DMS 273 treated with DMSO at 0.1 percent for 48 hours (cell line): ENCODE measurements around the gene NPIPA1.
"Not testable (repeated sequence)": the region's sequence is repeated elsewhere in the genome, so short reads cannot be mapped to it uniquely, and the experiment has no call there.

Experiments used
- DNase-seq: peaks from one replicate; lab custom pipeline; 2025; lab: John Stamatoyannopoulos, UW

Gene NPIPA1

DNA sequence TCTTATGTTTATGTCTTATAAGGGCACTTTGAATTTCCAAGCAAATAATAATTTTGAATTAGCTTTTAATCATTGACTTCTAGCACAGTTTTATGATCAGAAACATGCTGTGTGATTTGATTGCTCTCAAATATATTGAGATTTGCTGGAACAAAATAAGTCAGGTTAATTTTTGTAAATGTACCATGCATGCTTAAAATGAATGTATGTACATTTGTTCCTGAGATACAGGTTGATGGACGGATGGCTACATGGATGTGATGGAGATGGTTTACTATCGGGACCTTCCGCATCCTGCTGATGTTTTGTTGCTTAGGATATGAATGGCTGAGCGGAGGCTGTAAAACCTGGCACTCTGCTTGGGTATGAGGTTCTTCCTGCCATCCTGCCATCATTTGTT lies at the start of gene NPIPA1:
NPIPA1 (plus strand) TSS at position 301 of the 400 bp plus-strand sequence; CDS start at position 301, 0 bp downstream.
- DNase-seq, result not testable (repeated sequence)

DNA sequence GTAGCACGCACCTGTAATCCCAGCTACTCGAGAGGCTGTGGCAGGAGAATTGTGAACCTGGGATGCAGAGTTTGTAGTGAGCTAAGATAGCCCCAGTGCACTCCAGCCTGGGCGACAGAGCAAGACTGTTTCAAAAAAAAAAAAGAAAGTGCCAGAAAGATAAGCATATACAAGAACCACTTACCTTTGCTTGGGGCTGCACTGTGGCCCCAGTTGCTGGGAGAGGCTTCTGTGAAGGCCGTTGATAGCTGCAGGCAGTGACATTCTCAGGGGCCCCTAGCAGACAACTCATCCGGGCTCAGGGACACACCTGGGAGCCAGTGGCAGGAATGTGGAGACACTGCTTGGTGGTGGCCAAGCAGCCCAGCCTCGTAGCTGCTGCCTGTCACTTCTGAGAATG lies 45.1 kb upstream of the NPIPA1 start:
- not testable (repeated sequence) for DNase-seq

DNA sequence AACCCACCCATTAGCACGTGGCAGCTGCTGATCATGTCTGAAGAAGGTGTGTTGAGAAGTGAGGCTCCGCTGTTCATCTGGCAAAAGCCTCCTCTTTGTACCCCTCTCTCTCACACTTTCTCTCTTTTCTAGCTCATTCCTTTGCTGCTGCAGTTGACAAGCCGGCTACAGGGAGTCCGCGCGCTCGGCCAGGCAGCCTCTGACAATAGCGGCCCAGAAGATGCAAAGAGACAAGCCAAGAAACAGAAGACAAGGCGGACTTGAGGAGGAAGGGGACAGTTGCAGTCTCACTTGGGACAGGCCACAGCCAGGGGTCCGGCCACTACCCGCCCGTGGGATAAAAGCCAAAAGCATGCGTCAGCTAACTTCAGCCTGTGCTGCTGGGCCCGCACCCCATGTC lies 41.9 kb upstream of the NPIPA1 start:
- not testable (repeated sequence) for DNase-seq

DNA sequence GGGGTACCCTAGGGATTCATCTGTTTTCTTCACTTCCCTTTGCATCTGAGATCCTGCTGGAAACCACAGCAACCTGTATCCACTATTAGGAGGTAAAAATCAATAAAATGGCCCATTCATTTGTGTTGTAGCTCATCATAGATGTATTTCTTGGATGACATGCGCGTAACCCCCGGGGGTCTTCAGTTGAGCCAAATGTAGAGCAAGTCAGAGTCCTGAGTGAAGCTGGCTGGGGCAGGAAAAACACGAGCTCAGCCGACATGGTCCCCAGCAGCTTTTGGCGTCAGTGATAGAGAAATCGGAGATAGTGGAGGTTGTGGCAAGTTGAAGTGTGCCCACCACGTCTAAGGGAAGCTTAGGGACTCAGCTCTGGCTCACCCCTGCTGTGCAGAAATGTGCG lies 41.2 kb upstream of the NPIPA1 start:
- not testable (repeated sequence) for DNase-seq

DNA sequence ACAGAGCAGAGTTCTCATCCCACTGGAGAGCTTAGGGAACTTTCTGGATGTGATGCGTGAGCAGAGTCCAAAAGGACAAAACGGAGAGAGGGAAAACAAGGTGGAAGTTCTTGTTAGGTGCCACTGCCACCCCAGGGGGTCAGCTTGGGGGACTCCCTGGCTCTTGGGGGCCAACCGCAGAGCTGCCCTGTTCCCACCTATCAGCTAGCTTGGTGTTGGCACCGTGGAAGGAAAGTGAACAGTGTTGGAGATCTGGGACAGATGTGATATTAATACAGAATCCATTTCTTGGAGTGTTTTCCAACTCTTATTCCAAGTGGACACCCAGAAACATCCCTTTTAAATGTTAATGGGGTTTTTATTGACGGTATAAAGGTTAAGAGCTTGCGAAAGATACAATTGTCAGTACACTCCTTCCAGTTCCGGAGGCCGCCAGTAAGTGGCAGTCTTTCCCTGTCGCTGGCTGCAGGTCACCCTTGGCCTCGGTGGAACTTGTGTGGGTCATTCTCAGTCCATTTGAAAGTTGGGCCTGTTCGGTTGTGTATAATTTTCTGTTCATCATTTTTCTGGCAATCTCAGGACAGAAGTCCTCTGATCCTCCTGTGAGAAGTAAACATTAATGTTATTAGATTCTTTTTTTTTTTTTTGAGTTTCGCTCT lies 40.1 kb upstream of the NPIPA1 start:
- not testable (repeated sequence) for DNase-seq

DNA sequence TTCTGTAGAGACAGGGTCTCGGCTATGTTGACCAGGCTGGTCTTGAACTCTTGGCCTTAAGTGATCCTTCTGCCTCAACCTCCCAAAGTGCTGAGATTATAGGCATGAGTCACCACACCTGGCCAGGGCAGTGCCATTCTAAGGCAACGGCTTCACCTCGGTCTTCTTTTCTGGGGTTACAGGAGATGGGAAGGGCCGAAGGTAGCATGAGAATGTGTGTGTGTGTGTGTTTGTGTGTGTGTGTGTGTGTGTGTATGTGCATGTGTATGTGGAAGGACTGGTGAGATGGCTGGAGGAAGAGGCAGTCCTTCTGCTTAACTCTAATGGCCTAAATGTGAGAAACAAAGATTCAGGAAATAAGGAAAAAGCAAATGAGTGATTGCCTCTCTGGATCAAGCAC lies 39.1 kb upstream of the NPIPA1 start:
- not testable (repeated sequence) for DNase-seq

DNA sequence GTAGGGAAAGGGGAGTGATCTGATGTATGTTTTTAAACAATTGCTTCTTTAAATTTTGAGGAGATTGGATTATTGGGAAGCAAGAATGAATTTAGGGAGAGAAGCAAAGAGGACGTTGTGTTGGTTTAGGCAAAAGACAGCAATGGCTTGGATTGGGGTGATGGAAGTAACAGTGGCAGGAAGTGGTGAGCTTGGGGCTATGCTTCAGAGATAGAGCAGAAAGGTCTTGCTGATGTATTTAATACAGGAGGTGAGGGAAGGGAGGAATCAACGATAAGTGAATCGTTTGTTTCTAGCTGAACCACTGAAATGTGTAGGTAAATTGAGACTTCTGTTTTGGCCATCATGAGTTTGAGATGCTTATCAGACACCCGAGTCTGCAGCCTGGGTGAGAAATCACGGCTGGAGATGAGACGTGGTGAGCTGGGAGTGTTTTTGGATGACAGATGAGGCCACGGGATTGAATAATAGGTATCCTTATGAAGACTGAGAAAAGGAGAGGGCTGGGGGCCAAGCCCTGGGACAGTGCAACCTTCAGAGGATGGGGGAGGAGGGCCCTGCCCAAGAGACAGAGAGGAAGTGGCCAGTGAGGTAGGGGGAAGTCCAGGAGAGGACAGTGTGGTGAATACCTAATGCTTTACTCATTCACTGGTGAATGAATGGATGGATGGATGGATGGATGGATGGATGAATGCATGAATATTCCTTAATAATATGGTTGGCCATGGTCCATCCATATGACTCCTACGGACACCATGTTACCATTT lies 33.9 kb upstream of the NPIPA1 start:
- not testable (repeated sequence) for DNase-seq

DNA sequence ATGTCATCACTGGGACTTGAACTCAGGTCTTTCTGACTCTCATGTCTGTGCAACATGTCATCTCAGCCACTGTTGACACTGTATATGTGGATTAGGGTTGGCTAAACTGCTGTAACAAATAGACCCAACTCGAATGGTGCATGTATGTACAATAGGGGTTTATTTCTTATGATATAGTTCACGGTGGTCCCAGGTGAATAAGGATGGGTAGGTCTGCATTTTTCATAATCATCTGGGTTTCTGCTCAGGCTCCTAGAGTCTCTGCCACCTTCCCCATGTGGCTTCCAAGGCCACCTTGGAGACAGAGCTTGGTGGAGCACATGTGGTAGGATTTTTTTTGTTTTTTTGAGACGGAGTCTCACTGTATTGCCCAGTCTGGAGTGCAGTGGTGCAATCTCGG lies 27.5 kb upstream of the NPIPA1 start:
- not testable (repeated sequence) for DNase-seq

DNA sequence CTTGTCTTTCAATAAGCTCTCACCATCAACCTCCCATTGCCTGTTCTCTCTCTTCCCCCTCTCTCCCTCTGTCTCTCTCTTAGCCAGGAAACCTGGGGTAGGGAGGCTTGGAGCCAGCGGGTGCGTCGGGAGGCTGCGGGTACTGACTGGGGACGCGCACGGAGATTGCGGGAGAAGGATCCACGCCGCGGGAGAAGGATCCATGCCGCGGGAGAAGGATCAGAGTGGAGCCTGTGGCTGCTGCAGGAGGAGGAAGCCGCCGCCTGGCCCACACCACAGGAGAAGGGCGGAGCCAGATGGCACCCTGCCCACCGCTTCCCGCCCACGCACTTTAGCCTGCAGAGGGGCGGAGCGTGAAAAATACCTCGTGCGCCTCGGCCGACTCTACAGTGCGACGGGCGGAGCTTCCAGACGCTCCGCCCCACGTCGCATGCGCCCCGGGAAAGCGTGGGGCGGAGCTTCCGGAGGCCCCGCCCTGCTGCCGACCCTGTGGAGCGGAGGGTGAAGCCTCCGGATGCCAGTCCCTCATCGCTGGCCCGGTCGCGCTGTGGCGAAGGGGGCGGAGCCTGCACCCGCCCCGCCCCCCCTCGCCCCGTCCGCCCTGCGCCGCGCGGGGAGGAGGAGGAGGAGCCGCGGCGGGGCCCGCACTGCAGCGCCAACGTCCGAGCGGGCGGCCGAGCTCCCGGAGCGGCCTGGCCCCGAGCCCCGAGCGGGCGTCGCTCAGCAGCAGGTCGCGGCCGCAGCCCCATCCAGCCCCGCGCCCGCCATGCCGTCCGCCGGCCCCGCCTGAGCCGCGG lies 26.2 kb upstream of the NPIPA1 start:
- not testable (repeated sequence) for DNase-seq

DNA sequence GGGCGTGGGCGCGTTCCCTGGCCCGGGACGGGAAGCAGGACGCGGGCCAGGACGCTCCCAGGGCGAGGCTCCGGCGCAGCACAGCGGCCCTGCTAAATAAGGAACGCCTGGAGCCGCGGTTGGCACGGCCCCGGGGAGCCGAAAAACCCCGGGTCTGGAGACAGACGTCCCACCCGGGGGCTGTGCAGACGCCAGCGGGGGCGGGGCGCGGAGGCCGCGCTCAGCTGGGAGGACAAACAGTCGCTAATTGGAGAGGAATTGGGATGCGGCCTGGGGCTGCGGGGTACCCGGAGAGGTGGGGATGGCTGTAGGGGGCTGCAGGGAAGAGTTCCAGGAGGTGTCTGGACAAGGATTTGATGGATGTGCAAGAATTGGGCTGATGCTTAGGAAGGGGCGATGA lies 25.3 kb upstream of the NPIPA1 start:
- DNase-seq, result not testable (repeated sequence)

DNA sequence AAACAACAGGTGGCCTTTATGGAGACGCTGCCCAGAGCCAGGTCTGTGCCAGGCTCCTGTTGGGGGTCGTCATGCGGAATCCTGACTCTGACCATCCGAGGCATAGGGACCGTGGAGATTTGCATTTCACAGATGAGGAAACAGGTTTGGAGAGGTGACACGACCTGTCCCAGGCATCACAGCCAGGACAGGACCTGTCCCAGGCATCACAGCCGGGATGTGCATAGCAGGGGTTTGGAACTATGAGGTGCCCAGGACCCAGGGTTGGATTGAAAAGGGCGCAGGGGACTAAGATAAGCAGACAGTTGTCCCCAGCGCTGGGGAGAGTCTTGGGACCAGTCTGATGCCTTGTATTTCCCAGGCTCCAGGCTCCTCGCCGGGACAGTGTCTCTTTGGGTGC lies 24.7 kb upstream of the NPIPA1 start:
- not testable (repeated sequence) for DNase-seq

DNA sequence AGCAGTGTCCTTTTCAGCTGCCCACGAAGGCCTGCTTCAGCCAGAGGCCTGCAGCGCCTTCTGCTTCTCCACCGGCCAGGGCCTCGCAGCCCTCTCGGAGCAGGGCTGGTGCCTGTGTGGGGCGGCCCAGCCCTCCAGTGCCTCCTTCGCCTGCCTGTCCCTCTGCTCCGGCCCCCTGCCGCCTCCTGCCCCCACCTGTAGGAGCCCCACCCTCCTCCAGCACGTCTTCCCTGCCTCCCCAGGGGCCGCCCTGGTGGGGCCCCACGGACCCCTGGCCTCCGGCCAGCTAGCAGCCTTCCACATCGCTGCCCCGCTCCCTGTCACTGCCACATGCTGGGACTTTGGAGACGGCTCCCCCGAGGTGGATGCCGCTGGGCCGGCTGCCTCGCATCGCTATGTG lies 18.7 kb upstream of the NPIPA1 start:
- DNase-seq, result not testable (repeated sequence)

DNA sequence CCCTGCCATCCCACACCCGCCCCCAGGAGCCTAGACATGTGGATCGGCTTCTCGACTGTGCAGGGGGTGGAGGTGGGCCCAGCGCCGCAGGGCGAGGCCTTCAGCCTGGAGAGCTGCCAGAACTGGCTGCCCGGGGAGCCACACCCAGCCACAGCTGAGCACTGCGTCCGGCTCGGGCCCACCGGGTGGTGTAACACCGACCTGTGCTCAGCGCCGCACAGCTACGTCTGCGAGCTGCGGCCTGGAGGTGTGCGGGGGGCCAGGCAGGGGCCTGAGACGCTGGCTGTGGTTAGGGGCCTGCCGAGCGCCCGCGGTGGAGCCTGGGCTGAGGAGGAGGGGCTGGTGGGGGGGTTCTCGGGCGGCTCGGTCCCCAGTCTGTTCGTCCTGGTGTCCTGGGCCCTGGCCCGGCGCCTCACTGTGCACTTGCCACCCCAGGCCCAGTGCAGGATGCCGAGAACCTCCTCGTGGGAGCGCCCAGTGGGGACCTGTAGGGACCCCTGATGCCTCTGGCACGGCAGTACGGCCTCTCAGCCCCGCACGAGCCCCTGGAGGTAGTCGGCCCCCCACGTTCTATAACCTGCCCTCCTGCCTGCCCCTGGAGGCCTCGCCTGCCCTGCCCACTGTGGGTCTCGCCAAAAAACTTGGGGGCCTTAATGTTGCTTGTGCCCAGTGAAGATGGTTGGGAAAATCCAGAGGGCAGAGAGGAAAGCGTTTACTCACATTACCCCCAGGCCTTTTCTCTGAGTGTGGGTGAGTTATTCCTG lies 17.2 kb upstream of the NPIPA1 start:
- not testable (repeated sequence) for DNase-seq

DNA sequence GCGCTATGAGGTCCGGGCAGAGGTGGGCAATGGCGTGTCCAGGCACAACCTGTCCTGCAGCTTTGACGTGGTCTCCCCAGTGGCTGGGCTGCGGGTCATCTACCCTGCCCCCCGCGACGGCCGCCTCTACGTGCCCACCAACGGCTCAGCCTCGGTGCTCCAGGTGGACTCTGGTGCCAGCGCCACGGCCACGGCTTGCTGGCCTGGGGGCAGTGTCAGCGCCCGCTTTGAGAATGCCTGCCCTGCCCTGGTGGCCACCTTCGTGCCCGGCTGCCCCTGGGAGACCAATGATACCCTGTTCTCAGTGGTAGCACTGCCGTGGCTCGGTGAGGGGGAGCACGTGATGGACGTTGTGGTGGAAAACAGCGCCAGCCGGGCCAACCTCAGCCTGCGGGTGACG lies 15.0 kb upstream of the NPIPA1 start:
- DNase-seq, result not testable (repeated sequence)

DNA sequence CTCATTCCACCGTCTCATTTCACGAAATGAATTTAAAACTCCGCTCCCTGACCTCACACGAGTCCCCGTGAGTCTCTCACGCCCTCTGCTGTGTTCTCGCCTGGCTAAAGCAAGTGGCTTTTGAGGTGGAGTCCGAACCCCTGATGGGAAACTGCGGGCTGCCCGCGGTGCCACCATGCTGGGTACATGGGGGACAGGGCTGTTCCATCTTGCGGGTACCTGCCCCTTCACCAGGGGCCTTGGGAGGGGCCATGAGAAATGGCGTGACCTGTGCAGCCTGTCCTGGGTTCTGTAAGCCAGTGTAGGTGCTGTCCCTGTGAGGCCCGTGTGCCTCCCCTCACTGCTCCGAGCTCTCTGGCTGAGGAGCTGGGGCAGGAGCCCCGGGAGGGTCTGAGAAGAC lies 14.3 kb upstream of the NPIPA1 start:
- DNase-seq, result not testable (repeated sequence)

DNA sequence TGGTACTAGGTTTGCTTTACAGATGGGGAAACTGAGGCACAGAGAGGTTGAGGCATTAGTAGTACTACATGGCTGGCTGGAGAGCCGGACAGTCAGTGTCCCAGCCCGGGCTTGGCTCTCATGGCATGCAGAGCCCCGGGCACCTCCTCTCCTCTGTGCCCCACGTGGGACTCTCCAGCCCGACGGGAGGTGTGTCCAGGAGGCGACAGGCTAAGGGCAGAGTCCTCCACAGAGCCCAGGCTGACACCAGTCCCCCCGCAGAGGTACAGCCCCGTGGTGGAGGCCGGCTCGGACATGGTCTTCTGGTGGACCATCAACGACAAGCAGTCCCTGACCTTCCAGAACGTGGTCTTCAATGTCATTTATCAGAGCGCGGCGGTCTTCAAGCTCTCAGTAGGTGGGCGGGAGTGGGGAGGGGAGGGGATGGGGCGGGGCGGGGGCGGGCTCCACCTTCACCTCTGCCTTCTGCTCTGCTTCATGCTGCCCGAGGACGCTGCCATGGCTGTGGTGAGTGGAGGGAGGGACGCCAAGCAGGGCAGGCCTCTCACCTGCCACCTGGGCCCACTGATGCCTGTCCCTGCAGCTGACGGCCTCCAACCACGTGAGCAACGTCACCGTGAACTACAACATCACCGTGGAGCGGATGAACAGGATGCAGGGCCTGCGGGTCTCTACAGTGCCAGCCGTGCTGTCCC lies 13.7 kb upstream of the NPIPA1 start:
- not testable (repeated sequence) for DNase-seq

DNA sequence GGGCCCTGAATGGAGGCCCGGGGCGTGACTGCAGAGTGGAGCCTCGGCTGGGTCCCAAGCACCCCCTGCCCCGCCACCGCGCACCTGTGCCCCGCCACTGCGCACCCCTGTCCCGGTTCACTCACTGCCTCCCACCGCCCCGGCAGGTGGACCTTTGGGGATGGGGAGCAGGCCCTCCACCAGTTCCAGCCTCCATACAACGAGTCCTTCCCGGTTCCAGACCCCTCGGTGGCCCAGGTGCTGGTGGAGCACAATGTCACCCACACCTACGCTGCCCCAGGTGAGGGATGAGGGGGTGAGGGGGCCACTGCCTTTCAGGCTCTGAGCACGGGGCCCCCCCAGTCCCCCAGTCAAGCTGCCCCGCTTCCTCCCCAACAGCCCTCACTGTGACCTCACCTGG lies 12.9 kb upstream of the NPIPA1 start:
- DNase-seq, result not testable (repeated sequence)

DNA sequence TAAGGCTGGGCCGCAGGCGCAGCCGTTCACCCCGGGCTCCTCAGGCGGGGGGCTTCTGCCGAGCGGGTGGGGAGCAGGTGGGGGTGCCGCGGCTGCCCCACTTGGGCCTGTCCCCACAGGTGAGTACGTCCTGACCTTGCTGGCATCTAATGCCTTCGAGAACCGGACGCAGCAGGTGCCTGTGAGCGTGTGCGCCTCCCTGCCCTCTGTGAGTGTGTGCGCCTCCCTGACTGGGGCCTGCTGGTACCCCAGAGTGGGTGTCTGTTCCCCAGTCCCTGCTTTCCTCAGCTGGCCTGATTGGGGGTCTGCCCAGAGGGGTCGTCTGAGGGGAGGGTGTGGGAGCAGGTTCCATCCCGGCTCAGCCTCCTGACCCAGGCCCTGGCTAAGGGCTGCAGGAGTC lies 12.3 kb upstream of the NPIPA1 start:
- not testable (repeated sequence) for DNase-seq

DNA sequence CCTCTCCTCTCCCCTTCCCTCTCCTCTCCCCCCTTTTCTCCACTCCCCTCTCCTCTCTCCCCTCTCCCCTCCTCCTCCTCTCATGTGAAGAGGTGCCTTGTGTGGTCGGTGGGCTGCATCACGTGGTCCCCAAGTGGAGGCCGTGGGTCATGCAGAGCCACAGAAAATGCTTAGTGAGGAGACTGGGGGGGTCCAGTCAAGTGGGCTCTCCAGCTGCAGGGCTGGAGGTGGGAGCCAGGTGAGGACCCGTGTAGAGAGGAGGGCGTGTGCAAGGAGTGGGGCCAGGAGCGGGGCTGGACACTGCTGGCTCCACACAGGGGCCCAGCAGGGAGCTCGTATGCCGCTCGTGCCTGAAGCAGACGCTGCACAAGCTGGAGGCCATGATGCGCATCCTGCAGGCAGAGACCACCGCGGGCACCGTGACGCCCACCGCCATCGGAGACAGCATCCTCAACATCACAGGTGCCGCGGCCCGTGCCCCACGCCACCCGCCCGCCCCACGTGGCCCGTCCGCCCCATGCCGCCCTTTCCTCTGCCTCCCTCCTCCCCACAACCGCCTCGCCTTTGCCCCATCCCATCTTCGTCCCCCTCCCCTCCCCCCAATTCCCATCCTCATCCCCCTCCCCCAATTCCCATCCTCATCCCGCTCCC lies 9.1 kb upstream of the NPIPA1 start:
- DNase-seq, result not testable (repeated sequence)

DNA sequence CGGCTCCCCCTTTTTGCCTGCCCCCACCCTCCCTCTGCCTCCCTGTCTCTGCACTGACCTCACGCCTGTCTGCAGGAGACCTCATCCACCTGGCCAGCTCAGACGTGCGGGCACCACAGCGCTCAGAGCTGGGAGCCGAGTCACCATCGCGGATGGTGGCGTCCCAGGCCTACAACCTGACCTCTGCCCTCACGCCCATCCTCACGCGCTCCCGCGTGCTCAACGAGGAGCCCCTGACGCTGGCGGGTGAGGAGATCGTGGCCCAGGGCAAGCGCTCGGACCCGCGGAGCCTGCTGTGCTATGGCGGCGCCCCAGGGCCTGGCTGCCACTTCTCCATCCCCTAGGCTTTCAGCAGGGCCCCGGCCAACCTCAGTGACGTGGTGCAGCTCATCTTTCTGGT lies 8.1 kb upstream of the NPIPA1 start:
- not testable (repeated sequence) for DNase-seq

DNA sequence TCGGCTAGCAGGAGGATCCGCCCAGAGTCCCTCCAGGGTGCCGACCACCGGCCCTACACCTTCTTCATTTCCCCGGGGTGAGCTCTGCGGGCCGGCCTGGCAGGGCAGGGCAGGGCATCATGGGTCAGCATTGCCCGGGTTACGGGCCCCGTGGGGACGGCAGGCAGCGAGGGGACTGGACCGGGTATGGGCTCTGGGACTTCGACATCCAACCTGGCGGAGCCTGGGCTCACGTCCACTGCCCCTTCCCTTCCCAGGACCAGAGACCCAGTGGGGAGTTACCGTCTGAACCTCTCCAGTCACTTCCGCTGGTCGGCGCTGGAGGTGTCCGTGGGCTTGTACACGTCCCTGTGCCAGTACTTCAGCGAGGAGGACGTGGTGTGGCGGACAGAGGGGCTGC lies 7.0 kb upstream of the NPIPA1 start:
- DNase-seq, result not testable (repeated sequence)
